IMR-90 (cell line): ENCODE measurements around the gene TBC1D16. TPM values are rescaled to one million over a fixed set of nuclear protein-coding genes. Genes with fewer than 3 reads are reported as not detected.

Source experiments
- ATAC-seq: fragments of 200-7000 bp; cut with Tn5 transposase; 2 replicates; pipeline ENCODE4 v1.9.1; 2020; ENCODE audit warnings: low read depth, mild to moderate bottlenecking, moderate library complexity
- BruUV-seq: library from RNA; stranded (reverse); fragments of 400-500 nt; replicated peaks from 2 replicates; lab custom pipeline; 2021; lab: Mats Ljungman, UMichigan
- CTCF ChIA-PET: fragments of 300-600 bp; formaldehyde crosslinking; extraction: SDS; loops from one replicate; lab custom pipeline; 2021; ENCODE audit warnings: antibody characterized with exemption; lab: Yijun Ruan, JAX
- POLR2A ChIA-PET: fragments of 300-600 bp; sonication (Branson Sonifier 250); formaldehyde crosslinking; loops from one replicate; lab custom pipeline; 2022; ENCODE audit warnings: antibody characterized with exemption; ENCODE audit not compliant: unreplicated experiment; lab: Charles Lee
- DNase-seq: peaks from one replicate; pipeline ENCODE4 v3.0.0; 2013
- H2AFZ ChIP-seq: replicated peaks from 2 replicates; pipeline ENCODE3; 2013; ENCODE audit warnings: low read length, mild to moderate bottlenecking; ENCODE audit not compliant: poor library complexity
- H2AK5ac ChIP-seq: 2 replicates; pipeline ENCODE4 v1.6.1; 2013; ENCODE audit warnings: low read depth, low read length, inconsistent platforms
- H2AK9ac ChIP-seq: replicated peaks from 2 replicates; pipeline ENCODE3; 2013; ENCODE audit warnings: mild to moderate bottlenecking, low read depth, low read length, moderate library complexity; ENCODE audit not compliant: poor library complexity
- H2BK120ac ChIP-seq: 2 replicates; pipeline ENCODE4 v1.6.1; 2013; ENCODE audit warnings: low read depth, low read length, inconsistent platforms
- H2BK15ac ChIP-seq: 3 replicates; pipeline ENCODE4 v1.6.1; 2013; ENCODE audit warnings: low read depth, low read length, inconsistent platforms
- H2BK20ac ChIP-seq: 2 replicates; pipeline ENCODE4 v1.6.1; 2013; ENCODE audit warnings: low read depth, mild to moderate bottlenecking, inconsistent platforms, low read length, moderate library complexity
- H2BK5ac ChIP-seq: 2 replicates; pipeline ENCODE4 v1.6.1; 2013; ENCODE audit warnings: mild to moderate bottlenecking, low read depth, low read length, inconsistent platforms; ENCODE audit not compliant: poor library complexity, severe bottlenecking
- H3K14ac ChIP-seq: replicated peaks from 2 replicates; pipeline ENCODE4 v1.6.1; 2013; ENCODE audit warnings: low read depth, low read length, inconsistent platforms
- H3K18ac ChIP-seq: 2 replicates; pipeline ENCODE4 v1.6.1; 2013; ENCODE audit warnings: low read depth, low read length, control low read depth
- H3K23ac ChIP-seq: 2 replicates; pipeline ENCODE4 v1.6.1; 2013; ENCODE audit warnings: low read depth, low read length, inconsistent platforms
- H3K27ac ChIP-seq: 2 replicates; pipeline ENCODE4 v1.5.1; 2013; ENCODE audit warnings: mild to moderate bottlenecking, control low read depth, low read length; ENCODE audit not compliant: insufficient read depth
- H3K27me3 ChIP-seq: 2 replicates; pipeline ENCODE4 v1.6.1; 2013; ENCODE audit warnings: low read length; ENCODE audit not compliant: control insufficient read depth, insufficient read depth
- H3K36me3 ChIP-seq: 2 replicates; pipeline ENCODE4 v1.6.1; 2013; ENCODE audit warnings: low read length, mixed read lengths; ENCODE audit not compliant: control insufficient read depth, insufficient read depth
- H3K4ac ChIP-seq: 2 replicates; pipeline ENCODE4 v1.6.1; 2013; ENCODE audit warnings: low read depth, low read length, inconsistent platforms
- H3K4me1 ChIP-seq: 2 replicates; pipeline ENCODE4 v1.6.1; 2013; ENCODE audit warnings: low read length, mixed read lengths; ENCODE audit not compliant: control insufficient read depth, insufficient read depth
- H3K4me2 ChIP-seq: 2 replicates; pipeline ENCODE4 v1.6.1; 2013; ENCODE audit warnings: low read depth, mild to moderate bottlenecking, control low read depth, low read length, moderate library complexity
- H3K4me3 ChIP-seq: 2 replicates; pipeline ENCODE4 v1.5.1; 2013; ENCODE audit warnings: low read depth, mild to moderate bottlenecking, control low read depth, low read length, moderate library complexity; ENCODE audit not compliant: insufficient read depth
- H3K56ac ChIP-seq: 2 replicates; pipeline ENCODE4 v1.6.1; 2013; ENCODE audit warnings: low read length, inconsistent platforms; ENCODE audit not compliant: insufficient read depth; ENCODE audit errors: extremely low read depth
- H3K79me1 ChIP-seq, 2 experiments: 2 replicates each; pipeline ENCODE4 v1.6.1; 2013; ENCODE audit warnings: low read length in 2 of 2, inconsistent platforms in 1 of 2, low read depth in 1 of 2
- H3K9ac ChIP-seq: 2 replicates; pipeline ENCODE4 v1.6.1; 2013; ENCODE audit warnings: low read depth, low read length, control low read depth
- H3K9me1 ChIP-seq: 2 replicates; pipeline ENCODE4 v1.6.1; 2013; ENCODE audit warnings: low read length, inconsistent platforms; ENCODE audit not compliant: insufficient read depth
- H3K9me3 ChIP-seq: 2 replicates; pipeline ENCODE4 v1.6.1; 2013; ENCODE audit warnings: low read length; ENCODE audit not compliant: control insufficient read depth, insufficient read depth
- H4K20me1 ChIP-seq: 2 replicates; pipeline ENCODE4 v1.6.1; 2013; ENCODE audit warnings: low read length, inconsistent platforms; ENCODE audit not compliant: insufficient read depth
- H4K5ac ChIP-seq: 2 replicates; pipeline ENCODE4 v1.6.1; 2013; ENCODE audit warnings: mild to moderate bottlenecking, low read depth, low read length, control low read depth
- H4K8ac ChIP-seq, 2 experiments: 2 replicates each; pipeline ENCODE4 v1.6.1; 2013; ENCODE audit warnings: low read depth in 2 of 2, low read length in 2 of 2, control low read depth in 1 of 2, inconsistent platforms in 1 of 2
- H4K91ac ChIP-seq: 2 replicates; pipeline ENCODE4 v1.6.1; 2013; ENCODE audit warnings: low read depth, low read length, inconsistent platforms; ENCODE audit not compliant: insufficient read depth
- BHLHE40 ChIP-seq: fragments of 150-350 bp; IDR thresholded peaks from 2 replicates; pipeline ENCODE4 v1.6.1; 2016; ENCODE audit warnings: mild to moderate bottlenecking, low read depth, low read length
- CHD1 ChIP-seq: IDR thresholded peaks from 2 replicates; pipeline ENCODE4 v1.6.1; 2012; ENCODE audit warnings: low read depth, low read length, improper control_type of control experiment
- MAZ ChIP-seq: IDR thresholded peaks from 2 replicates; pipeline ENCODE4 v1.6.1; 2012; ENCODE audit warnings: low read depth, mild to moderate bottlenecking, low read length, improper control_type of control experiment, moderate library complexity, borderline replicate concordance
- POLR2A ChIP-seq: IDR thresholded peaks from 2 replicates; pipeline ENCODE4 v1.6.1; 2012; ENCODE audit warnings: mild to moderate bottlenecking, low read depth, low read length
- RAD21 ChIP-seq: IDR thresholded peaks from 2 replicates; pipeline ENCODE4 v1.6.1; 2012; ENCODE audit warnings: low read length, improper control_type of control experiment
- RCOR1 ChIP-seq: IDR thresholded peaks from 2 replicates; pipeline ENCODE4 v1.6.1; 2012; ENCODE audit warnings: mild to moderate bottlenecking, low read length, improper control_type of control experiment; ENCODE audit not compliant: insufficient replicate concordance
- WGBS, 2 experiments: methylation state at CpG; one replicate each; pipeline versions ENCODE4 v1.1.5 to v1.1.7; 2013; ENCODE audit warnings: missing lambda C conversion rate in 2 of 2; ENCODE audit not compliant: insufficient read length in 1 of 2; ENCODE audit errors: extremely low coverage in 2 of 2; 5-methylcytosine and 5-hydroxymethylcytosine counted together
- dilution Hi-C: fragments of 300-500 bp; cut with HindIII; formaldehyde crosslinking; loops from one replicate; pipeline ENCODE4 v1.14.3; 2018; ENCODE audit warnings: low sequenced_read_pairs; ENCODE audit not compliant: unreplicated experiment
- in situ Hi-C: fragments of 300-500 bp; cut with MboI; formaldehyde crosslinking; loops from 3 replicates; pipeline ENCODE4 v1.14.3; 2019; ENCODE audit warnings: low sequenced_read_pairs, inconsistent platforms, mixed read lengths
- intact Hi-C: fragments of 100-400 bp; cut with micrococcal nuclease; formaldehyde crosslinking; loops from 2 replicates; pipeline ENCODE4 v1.10.0; 2022
- polyA plus RNA-seq, 3 experiments: library from polyadenylated mRNA; depleted of rRNA; stranded (reverse); fragments of >200 nt; gene quantifications; 2 replicates each; pipeline ENCODE4 v1.2.3, GENCODE V29; 2012; ENCODE audit warnings: low replicate concordance in 1 of 3
- total RNA-seq: library from RNA; depleted of rRNA; stranded (reverse); fragments of >200 nt; gene quantifications from 2 replicates; pipeline ENCODE4 v1.2.3, GENCODE V29; 2012

TBC1D16 gene
- total and polyA plus RNA-seq, 2 of the 4 experiments (the other 2 are of a cell fraction): 10.1 to 16.7 TPM

- no peak overlapping the region for H2BK15ac ChIP-seq
- H2AK9ac ChIP-seq: no peak overlapping the region
- in situ Hi-C loops (loop anchor here (10.0 kb wide), 2 partner anchors 127 to 157 kb away; no protein-coding TSS in a partner anchor), dilution Hi-C loops (no loop called here), intact Hi-C loops (no loop called here)
- no peak overlapping the region for H4K91ac ChIP-seq
- no peak overlapping the region for H2BK20ac ChIP-seq
- WGBS, 2 experiments: 76% methylated on average over 8 of the region's 20 CpGs; no CpG with 5 or more reads in 1 of the 2 experiments
- no peak overlapping the region for H3K56ac ChIP-seq
- POLR2A ChIA-PET: no interaction called here
- H3K4me3 ChIP-seq: no peak overlapping the region
- TF ChIP-seq POLR2A (no peak), RCOR1 (no peak), CHD1 (no peak), MAZ (no peak), RAD21 (no peak), BHLHE40 (no peak)
- no peak overlapping the region for H4K5ac ChIP-seq
- H2BK5ac ChIP-seq: no peak overlapping the region
- no peaks in the 10 kb centered on the region for H3K4me1 ChIP-seq
- no peak overlapping the region for H2BK120ac ChIP-seq
- BruUV-seq: no TSS peak
- no peak overlapping the region for H3K4ac ChIP-seq
- no peaks in the 10 kb centered on the region for H3K9me1 ChIP-seq
- H3K4me2 ChIP-seq: no peak overlapping the region
- no peak for ATAC-seq
- H2AK5ac ChIP-seq: no peak overlapping the region
- no peaks in the 10 kb centered on the region for H3K9me3 ChIP-seq
- DNase-seq: no peak
- H3K14ac ChIP-seq: no peak overlapping the region
- no peaks in the 10 kb centered on the region for H3K36me3 ChIP-seq
- no peaks in the 10 kb centered on the region for H4K20me1 ChIP-seq
- no peak overlapping the region for H3K9ac ChIP-seq
- no peak overlapping the region for H3K18ac ChIP-seq
- CTCF ChIA-PET: no interaction called here
- H3K27me3 ChIP-seq: peaks cover 40% of the 10 kb centered on the region
- H4K8ac ChIP-seq: no peak overlapping the region
- no peak overlapping the region for H3K27ac ChIP-seq
- no peak overlapping the region for H3K23ac ChIP-seq
- H2AFZ ChIP-seq: no peak overlapping the region
- no peaks in the 10 kb centered on the region for H3K79me1 ChIP-seq
Measured at GRCh38 chr17:79911430-79912399, 124.0 kb downstream of the TBC1D16 start.
